ENCODE results near the gene HPSE2.

- TF ChIP-seq POLR2A (IDR thresholded peaks at IDR 0.05) (no peak), CTCF (IDR thresholded peaks at IDR 0.05) (no peak), POLR2AphosphoS5 (IDR thresholded peaks at IDR 0.05) (no peak)
Observed at GRCh38 chr10:98516352-98516751, 719.3 kb downstream of the HPSE2 start.
